Lung microvascular endothelial cell (primary cell): Measurements from ENCODE around the gene LYSMD2. TPM values are rescaled to one million over a fixed set of nuclear protein-coding genes. Genes with fewer than 3 reads are reported as not detected.

Experiments used
- DNase-seq, 2 donors: peaks; one replicate each; pipeline versions ENCODE4 v3.0.0 to v3.0.0-alpha.2; 2010; ENCODE audit warnings: low read depth in 2 of 2
- total RNA-seq: library from RNA; depleted of rRNA; stranded (reverse); fragments of >200 nt; gene quantifications from 2 replicates; pipeline ENCODE4 v1.2.1, GENCODE V29; 2014

The LYSMD2 gene
- total RNA-seq, 1 donor from 2014 or later, result 26.8 TPM

GRCh38 chr15:51751697-51752683, 14.5 kb upstream of the LYSMD2 start:
- DNase-seq, result peak; percentile 47 to 51

GRCh38 chr15:51750792-51751696, 13.6 kb upstream of the LYSMD2 start, which contains the start of gene TMOD2:
Gene TMOD2 (plus strand): TSS chr15:51751597. CDS start chr15:51766442, 14,845 bp downstream.
- peak; percentile 34 to 54 for DNase-seq

DNA sequence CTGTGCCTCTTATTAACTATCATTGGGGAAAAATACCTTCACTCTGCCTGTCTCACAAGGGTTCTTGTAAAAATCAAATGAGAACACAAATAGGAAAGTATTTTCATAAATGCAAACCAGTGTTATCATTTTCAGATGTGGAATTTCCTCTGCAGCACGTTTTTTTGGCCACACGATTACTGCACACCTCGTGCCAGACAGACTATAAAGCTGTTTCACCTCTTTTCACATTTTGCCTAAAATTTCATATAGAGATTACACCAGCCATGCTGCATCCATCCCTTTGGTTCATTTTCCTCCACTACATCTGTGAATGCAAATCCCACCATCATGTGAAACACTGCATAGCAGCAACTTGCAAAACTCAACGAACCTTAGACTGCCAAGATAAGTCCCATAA, 12.7 kb upstream of the LYSMD2 start:
- DNase-seq, result no peak

- DNase-seq, result no peak
Measured at GRCh38 chr15:51749307-51749706, 11.9 kb upstream of the LYSMD2 start.

DNA sequence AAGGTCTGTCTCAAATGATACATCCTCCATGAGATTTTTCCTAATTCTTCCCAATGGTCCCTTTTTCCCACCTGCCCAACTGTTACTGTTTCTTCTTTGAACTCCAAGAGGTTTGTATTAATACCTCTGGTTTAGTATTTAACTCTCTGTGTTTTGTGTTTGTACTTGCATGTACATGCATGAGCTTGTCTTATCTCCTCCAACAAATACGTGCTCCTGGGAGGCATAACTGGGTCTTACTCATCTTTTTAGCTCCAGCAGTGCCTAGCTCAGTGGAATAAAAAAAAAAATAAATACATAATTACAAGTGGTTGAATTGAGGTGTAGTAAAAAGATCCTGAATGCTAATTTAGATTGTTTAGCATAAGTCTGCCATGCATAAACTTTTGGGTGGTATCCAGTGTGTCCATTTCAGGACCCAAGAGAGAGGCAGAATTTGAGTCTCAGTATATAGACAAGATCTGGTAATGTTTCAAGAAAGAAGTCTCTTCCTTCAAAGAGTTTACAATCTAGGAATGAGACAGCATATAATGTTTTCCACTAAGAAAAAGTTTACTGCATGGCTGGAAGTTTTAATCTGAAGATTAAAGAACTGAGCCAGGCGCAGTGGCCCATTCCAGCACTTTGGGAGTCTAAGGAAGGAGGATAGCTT, 1.7 kb upstream of the LYSMD2 start:
- DNase-seq, result no peak

DNA sequence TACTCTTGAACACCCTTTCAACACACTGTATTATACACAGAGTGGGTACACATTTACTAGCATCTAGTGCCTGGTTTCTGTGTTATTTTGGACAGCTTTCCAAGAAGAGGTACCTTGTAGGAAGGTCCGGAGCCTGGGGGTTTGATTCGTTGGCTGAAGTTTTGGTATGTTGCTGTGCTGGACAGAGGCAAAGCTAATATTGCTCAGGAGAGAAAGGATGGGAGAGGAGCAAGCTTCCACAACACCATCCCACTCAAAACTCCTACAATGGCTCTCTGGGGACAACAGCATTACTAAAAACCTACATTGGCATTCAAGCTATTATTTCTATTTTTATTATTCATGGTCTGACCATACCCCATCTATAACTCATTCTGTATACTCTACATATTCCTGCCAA, 1.1 kb upstream of the LYSMD2 start:
- no peak for DNase-seq

DNA sequence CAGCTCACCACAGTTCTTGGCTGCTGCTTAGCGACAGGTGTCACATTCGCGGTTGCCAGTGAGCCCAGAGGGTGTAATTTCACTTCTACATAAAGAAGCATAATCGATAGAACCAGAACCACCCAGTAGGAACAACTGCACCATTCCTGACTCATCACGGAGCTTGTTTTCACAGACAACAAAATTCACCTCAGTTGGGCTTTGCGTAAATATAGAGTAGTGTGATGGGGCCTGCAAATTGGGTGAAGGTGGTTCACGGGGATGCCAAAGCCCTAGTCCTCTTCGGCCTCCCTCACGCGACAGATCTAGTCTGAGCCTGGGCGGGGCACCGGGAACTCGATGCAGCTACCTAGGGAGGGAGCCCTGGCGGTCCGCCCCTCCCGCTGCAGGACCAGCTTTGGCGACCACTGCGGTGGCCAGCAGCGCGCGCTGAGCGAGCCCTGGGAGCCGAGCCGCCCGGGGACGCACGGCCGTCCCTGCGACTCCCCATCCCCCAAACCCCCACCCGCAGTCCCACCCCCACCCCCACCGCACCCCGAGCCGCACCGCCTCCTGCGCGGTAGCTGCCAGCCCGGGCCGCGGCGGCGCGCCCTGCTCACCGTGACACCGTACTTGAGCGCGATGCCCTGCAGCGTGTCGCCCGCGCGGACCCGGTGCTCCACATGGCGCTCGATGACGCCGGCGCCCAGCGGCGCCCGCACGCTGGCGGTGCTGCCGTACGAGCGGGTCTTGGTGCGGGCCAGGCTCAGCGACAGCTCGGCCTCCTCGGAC, 519 bp downstream of the LYSMD2 start:
- DNase-seq, result peak; percentile 39 to 59

GRCh38 chr15:51736069-51736468, 1.4 kb downstream of the LYSMD2 start:
- no peak for DNase-seq

DNA sequence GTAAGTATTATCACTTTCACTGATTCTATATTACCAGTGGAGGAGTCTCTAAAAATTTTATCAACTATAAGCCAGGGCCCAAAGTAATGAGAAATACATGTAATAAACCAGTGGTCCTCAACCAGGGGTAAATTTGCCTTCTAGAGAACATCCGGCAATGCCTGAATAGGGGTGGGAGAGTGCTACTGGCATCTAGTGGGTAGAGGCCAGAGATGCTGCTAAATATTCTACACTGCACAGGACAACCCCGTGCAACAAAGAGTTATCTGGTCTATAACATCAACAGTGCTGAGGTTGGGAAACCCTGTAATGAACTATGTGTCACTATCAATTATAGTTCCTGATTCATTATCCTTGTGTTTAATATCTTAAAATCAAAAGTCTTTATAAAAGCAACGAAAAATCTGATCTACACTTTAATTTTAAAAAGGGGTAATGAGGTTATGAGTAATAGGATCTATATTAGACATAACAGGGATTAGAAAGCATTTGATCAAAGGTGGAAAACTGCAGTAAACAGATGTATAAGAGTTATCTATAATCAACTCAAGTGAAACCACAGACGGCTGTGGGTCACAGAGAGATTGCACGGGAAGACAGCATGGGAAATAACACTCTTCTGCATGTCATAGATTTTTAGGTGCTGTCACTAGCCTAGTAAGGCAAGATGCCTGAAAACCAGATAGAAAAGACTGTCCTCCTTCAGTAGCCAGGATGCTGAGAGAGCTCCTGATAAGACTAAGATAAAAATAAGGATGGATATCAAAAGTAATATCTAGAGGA, 2.0 kb downstream of the LYSMD2 start:
- DNase-seq, result peak in 1 of 2 donors; percentile 51

DNA sequence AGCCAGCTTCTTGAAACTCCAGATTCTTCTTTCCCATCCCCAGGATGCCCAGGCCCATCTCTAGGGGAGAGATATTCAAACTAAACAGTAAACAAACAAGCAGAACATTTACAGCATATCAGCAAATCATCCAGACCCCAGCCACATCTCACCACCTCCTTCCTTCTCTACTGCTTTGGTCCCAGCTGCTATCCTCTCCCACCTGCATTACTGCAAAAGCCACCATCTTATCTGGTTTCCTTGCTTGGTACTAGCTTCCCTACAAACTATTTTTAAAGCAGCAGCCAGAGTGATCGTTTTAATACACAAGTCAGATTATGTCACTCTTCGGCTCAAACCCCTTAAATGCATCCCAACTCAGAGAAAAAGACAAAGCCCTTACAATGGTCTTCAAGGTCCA, 4.8 kb downstream of the LYSMD2 start:
- no peak for DNase-seq

DNA sequence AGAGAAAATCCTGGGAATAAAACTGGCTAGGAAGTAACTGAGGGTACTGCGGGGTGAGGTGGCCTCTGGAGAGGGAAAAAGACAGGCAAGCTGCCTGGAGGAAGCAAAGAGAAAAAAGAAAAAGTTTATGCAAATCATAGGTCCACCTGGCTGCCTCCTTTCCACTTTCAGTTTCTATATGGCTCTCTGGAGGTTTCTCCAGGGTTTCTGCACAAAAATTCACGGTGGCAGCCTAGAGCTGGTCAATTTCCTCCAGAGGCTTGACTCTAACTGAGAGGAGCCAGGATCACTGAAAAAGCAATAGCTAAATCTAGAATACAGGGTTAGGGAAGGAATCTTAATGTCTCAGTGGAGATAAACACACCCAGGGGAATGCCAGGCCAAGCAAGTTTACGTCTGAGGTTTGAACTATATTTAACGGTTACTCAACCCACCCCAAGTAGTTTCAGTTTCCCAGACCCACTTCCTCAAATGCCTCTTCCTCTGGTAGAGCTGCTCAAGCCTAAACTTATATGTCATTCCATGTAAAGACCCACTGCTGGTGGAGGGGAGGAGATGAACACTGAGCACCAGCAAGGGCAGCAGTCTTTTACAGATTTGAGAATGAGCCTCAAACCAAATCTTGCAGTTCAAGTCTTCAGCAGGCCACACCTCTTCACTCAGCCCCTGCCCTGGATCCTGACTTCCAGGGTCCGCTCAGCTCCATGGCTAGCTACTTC, 5.7 kb downstream of the LYSMD2 start:
- peak; percentile 7 to 70 for DNase-seq

DNA sequence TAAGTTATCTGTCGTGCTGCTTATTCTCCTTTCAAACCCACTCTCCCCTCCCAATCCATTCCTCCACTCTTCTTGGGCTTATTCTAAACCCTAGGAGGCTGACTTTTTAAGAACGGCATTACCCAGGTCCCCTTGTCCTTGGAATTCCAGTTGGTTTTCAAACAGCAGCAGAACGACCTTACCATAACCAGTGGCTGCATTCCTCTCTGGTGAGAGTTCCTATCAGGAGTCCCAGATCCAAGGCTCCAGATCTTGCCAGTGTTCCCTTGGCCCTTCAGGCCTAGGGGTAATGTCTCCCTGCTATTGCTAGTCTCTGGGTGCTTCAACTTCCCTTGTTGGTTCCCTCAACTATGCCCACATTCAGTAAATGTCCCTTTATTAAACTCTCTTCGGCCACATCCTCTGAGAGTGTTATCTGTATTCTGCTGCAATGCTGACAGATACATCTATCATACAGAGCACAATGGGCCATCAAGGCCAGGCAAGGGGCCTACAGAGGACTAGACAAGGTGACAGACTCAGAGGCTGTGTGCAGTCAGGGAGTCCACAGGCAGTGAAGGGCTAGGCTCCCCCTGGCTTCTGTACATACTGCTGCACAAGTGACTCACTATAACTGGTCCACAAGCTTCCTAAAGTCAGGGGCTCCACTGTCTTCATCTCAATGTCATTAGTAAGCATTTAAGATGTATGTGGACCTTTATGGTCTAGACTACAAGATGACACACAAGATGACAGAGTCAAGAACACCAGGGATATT, 10.1 kb downstream of the LYSMD2 start:
- peak; percentile 10 to 20 for DNase-seq

DNA sequence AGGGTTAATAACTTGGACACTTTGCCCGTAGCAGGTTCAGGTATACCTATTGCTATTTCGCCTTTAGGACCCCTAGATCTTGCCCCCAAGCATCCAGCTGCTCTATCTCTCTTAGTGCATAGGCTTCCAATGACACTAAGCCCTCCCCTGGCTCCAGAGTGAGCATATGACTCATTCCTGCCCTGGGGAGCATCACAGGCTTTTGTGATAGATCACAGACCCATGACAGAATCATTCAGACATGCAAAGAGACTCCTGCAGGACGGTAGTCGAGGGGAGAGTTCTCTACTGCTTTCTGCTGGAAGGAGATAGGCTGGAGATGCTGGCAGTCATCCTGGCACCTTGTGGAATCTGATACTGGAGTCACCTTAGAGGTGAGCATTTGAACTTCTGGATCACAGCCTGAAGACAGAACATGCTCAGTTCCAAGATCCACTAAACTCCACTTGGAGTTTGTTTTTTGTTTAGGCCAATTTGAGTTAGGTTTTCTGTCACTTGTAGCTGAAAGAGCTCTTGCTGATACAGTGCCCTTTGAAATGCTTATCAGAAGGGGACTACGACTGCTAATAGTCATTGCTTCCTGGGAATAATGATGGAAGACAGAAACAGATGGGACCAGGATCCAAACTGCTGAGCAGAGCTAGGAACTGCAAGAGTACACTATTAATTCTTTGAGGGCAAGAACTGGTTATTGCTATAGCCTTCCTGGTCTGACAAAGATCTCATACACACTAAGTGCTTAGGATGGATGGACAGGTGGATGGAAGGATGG, 11.0 kb downstream of the LYSMD2 start:
- DNase-seq, result peak; percentile 63 to 81

DNA sequence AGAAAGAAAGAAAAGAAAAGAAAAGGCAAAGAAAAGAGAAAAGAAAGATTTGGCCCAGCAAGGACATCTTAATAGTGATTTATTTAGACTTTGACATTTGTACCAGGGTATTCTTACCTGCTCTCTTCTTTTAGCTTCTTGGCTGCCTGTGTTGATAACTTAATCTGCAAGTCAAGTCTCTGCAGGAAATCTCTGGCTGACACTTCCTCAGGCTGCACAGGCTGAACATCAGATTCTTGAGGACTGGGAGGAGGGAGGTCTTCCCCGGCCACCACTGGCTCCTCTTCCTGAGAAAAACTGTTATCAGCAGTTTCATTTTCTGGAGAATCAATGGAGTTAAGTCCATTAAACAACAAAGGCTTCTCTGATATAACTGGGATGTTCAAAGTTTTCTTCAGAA, 12.8 kb downstream of the LYSMD2 start:
- peak in 1 of 2 donors; percentile 42 for DNase-seq

DNA sequence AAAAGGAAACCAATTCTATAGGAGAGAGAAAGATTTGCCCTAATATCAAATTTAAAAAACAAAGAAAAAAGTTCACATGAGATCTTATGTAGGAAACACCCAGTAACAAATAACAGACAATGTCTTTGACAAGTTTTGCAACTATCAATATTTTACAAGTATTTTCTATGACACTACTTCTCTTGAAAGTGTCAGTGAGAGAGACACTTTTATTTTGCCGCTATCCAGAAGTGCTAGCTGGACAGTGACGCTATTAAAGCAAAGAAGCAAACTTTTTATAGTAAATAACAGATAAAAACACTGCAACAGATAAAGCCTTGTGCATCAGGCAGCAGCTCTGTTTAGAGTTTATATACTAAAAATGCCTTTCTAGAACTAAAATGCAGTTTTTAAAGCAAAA, 13.3 kb downstream of the LYSMD2 start:
- DNase-seq, result no peak

GRCh38 chr15:51721199-51721960, 16.1 kb downstream of the LYSMD2 start:
- peak; percentile 76 to 91 for DNase-seq
